Smooth muscle cell (in vitro differentiated cells): ENCODE results near the gene TRABD2B. TPM values are rescaled to one million over a fixed set of nuclear protein-coding genes. Genes with fewer than 3 reads are reported as not detected.

ENCODE experiments used
- DNase-seq: peaks from one replicate; lab custom pipeline; 2025; ENCODE audit not compliant: unreplicated experiment; lab: John Stamatoyannopoulos, UW
- H2AFZ ChIP-seq: fragments of 200-600 bp; sonication (generic); 2 replicates; pipeline ENCODE4 v1.6.0; 2016; ENCODE audit warnings: antibody characterized with exemption, low read depth, mild to moderate bottlenecking
- H3F3A ChIP-seq: fragments of 200-600 bp; sonication (generic); 2 replicates; pipeline ENCODE4 v1.6.0; 2017; ENCODE audit warnings: antibody characterized with exemption, low read depth
- H3K27ac ChIP-seq: fragments of 200-600 bp; sonication (generic); 2 replicates; pipeline ENCODE4 v1.5.1; 2016; ENCODE audit warnings: low read depth, mild to moderate bottlenecking
- H3K27me3 ChIP-seq: fragments of 200-600 bp; sonication (generic); 2 replicates; pipeline ENCODE4 v1.6.1; 2016; ENCODE audit warnings: low read depth, mild to moderate bottlenecking
- H3K36me3 ChIP-seq: fragments of 200-600 bp; sonication (generic); 2 replicates; pipeline ENCODE4 v1.5.1; 2016; ENCODE audit warnings: low read depth
- H3K4me1 ChIP-seq: fragments of 200-600 bp; sonication (generic); 2 replicates; pipeline ENCODE4 v1.5.1; 2016; ENCODE audit warnings: low read depth
- H3K4me2 ChIP-seq: fragments of 200-600 bp; sonication (generic); 2 replicates; pipeline ENCODE4 v1.6.0; 2016; ENCODE audit warnings: mild to moderate bottlenecking
- H3K4me3 ChIP-seq: fragments of 200-600 bp; sonication (generic); 2 replicates; pipeline ENCODE4 v1.5.1; 2016; ENCODE audit warnings: mild to moderate bottlenecking
- H3K79me2 ChIP-seq: fragments of 200-600 bp; sonication (generic); 2 replicates; pipeline ENCODE4 v1.6.0; 2016; ENCODE audit warnings: low read depth, mild to moderate bottlenecking
- H3K9ac ChIP-seq: fragments of 200-600 bp; sonication (generic); 2 replicates; pipeline ENCODE4 v1.6.0; 2016; ENCODE audit warnings: low read depth
- H3K9me3 ChIP-seq: fragments of 200-600 bp; sonication (generic); replicated peaks from 2 replicates; pipeline ENCODE4 v1.5.1; 2016; ENCODE audit warnings: low read depth
- H4K20me1 ChIP-seq: fragments of 200-600 bp; sonication (generic); 2 replicates; pipeline ENCODE4 v1.6.0; 2016; ENCODE audit warnings: low read depth
- WGBS: methylation state at CpG from one replicate; pipeline ENCODE4 v1.1.7; 2016; ENCODE audit warnings: low lambda C conversion rate; 5-methylcytosine and 5-hydroxymethylcytosine counted together
- polyA plus RNA-seq: library from polyadenylated mRNA; unstranded; fragments of >200 nt; fragmentation: Nextera tagmentation; extraction: Ambion mirVana; gene quantifications from 2 replicates; pipeline ENCODE4 v1.2.1, GENCODE V29; 2016
- total RNA-seq: library from RNA; depleted of rRNA; stranded (reverse); fragments of >200 nt; gene quantifications from 2 replicates; pipeline ENCODE4 v1.2.3, GENCODE V29; 2014
- TF ChIP-seq, protein P1 (sequence below): fragments of 200-600 bp; sonication (generic); IDR thresholded peaks from 2 replicates; pipeline ENCODE4 v1.5.1; 2017; ENCODE audit warnings: borderline replicate concordance, mild to moderate bottlenecking, antibody characterized with exemption; ENCODE audit not compliant: insufficient read depth, poor library complexity, severe bottlenecking

The TRABD2B gene
- total and polyA plus RNA-seq, 2 experiments from 2014 or later = 0.94 to 4.9 TPM

DNA sequence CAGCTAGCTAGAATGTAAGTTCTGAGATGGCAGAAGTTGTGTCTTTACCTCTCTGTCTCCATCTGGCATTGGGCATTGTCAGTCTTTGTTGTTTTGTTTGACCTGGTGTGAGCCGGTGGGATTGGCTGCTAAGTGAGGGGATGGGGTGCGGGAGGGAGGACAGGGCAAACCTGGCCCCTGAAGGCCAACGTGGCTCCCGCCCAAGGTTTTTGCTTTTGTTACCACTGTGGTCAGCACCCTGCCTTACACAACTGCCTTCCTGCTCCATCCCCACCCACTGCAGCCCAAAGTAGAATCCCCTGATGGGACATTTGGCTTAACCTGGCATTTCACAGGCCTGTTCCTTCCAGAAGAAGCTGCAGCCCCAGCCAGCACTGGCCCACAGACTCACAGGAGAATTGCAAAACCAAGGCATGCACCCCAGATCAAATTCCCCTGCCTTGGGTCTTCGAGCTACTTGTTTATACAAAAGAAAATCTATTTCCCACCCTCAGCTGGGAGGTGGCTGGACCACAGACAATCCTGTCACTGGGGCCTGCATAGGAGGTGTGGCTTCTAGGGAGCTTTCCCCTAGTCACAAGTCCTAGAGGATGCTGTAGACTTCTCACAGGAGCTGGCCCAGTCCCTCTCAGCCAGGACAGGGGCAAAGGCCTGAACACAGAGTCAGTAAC lies 147.5 kb downstream of the TRABD2B start:
- Histone ChIP-seq H3K4me3 (no peak overlapping the region), H2AFZ (no peak overlapping the region), H3K4me1 (no peaks in the 10 kb centered on the region), H4K20me1 (peaks cover 59% of the 10 kb centered on the region), H3K9me3 (no peaks in the 10 kb centered on the region), H3K4me2 (no peak overlapping the region), H3K9ac (no peak overlapping the region), H3K27me3 (no peaks in the 10 kb centered on the region), H3K36me3 (no peaks in the 10 kb centered on the region), H3K27ac (no peak overlapping the region), H3K79me2 (no peaks in the 10 kb centered on the region), H3F3A (no peaks in the 10 kb centered on the region)
- TF ChIP-seq, protein P1, sequence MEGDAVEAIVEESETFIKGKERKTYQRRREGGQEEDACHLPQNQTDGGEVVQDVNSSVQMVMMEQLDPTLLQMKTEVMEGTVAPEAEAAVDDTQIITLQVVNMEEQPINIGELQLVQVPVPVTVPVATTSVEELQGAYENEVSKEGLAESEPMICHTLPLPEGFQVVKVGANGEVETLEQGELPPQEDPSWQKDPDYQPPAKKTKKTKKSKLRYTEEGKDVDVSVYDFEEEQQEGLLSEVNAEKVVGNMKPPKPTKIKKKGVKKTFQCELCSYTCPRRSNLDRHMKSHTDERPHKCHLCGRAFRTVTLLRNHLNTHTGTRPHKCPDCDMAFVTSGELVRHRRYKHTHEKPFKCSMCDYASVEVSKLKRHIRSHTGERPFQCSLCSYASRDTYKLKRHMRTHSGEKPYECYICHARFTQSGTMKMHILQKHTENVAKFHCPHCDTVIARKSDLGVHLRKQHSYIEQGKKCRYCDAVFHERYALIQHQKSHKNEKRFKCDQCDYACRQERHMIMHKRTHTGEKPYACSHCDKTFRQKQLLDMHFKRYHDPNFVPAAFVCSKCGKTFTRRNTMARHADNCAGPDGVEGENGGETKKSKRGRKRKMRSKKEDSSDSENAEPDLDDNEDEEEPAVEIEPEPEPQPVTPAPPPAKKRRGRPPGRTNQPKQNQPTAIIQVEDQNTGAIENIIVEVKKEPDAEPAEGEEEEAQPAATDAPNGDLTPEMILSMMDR = no peak
- 90% methylated on average over 5 of the region's 5 CpGs for WGBS
- DNase-seq = no peak

DNA sequence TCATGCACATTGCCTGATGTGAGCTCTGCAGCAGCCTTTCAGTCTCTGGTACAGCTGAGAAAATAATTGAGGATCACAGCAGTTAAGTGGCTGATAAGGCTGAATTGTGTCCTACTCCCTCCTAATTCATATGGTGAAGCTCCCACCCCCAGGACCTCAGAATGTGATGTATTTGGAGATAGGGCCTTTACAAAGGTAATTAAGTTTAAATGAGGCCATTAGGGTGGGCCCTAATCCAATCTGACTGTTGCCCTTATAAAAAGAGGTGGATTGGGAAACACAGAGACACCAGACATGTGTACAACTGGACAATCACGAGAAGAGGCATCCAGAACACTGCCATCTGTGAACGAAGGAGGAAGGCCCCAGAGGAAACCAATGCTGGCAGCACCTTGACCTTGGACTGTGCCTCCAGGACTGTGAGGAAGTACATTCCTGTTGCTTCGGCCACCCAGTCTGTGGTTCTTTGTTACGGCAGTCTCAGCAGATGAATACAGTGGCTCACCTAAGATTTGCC lies 148.1 kb downstream of the TRABD2B start:
- Histone ChIP-seq H3K9ac (no peak overlapping the region), H3K27me3 (no peaks in the 10 kb centered on the region), H3K27ac (no peak overlapping the region), H3F3A (no peaks in the 10 kb centered on the region), H2AFZ (no peak overlapping the region), H3K79me2 (no peaks in the 10 kb centered on the region), H3K4me1 (no peaks in the 10 kb centered on the region), H3K4me3 (no peak overlapping the region), H3K9me3 (no peaks in the 10 kb centered on the region), H3K36me3 (no peaks in the 10 kb centered on the region), H3K4me2 (no peak overlapping the region), H4K20me1 (peaks cover 57% of the 10 kb centered on the region)
- DNase-seq = no peak
- 88% methylated on average over 4 of the region's 4 CpGs for WGBS
- TF ChIP-seq, protein P1 = no peak

DNA sequence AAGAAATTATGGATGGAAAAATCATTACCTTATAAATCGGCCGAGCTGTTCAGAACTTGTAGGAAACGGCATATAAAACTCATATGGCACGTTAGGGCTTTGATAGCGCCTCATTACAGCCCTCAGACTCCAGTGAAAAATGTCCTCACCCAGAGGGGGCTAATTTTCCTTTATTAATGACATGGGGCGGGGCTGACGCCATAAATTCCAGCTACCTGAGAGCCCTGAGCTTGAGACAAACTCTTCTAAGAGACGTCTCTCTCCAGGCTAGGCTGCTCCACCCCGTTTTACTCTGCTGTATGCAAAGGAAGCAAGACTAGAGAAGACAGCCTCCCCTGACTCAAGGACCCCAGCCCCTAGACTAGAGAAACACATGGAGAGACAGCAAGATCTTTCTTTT lies 149.4 kb downstream of the TRABD2B start:
- H3K4me1 ChIP-seq = no peaks in the 10 kb centered on the region
- 93% methylated on average over 9 of the region's 9 CpGs for WGBS
- H3K4me3 ChIP-seq = no peak overlapping the region
- H3K36me3 ChIP-seq = no peaks in the 10 kb centered on the region
- H4K20me1 ChIP-seq = peaks cover 62% of the 10 kb centered on the region
- no peak overlapping the region for H3K9ac ChIP-seq
- H3F3A ChIP-seq = no peaks in the 10 kb centered on the region
- no peaks in the 10 kb centered on the region for H3K79me2 ChIP-seq
- DNase-seq = no peak
- no peak overlapping the region for H2AFZ ChIP-seq
- no peaks in the 10 kb centered on the region for H3K27me3 ChIP-seq
- H3K27ac ChIP-seq = no peak overlapping the region
- H3K4me2 ChIP-seq = no peak overlapping the region
- H3K9me3 ChIP-seq = no peaks in the 10 kb centered on the region
- TF ChIP-seq, protein P1 = no peak

DNA sequence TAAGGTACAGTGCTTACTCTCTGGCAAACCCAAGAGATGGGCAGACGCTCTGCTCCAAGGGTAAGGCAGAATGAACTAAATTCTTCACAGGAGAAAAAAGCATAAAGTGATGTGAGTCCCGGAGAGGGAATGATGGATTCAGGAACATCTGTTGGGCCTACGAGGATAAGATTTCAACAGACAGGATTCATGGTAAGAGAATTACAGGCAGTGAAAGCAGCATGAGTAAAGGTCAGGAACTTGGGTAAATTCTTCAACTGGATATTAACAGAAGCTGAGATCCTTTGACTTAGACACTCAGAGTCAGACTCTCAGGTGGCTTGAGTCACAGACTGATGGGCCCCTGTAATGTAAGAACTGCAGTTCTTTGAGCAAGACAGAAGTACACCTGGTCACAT lies 152.6 kb downstream of the TRABD2B start:
- H2AFZ ChIP-seq = no peak overlapping the region
- no peak overlapping the region for H3K27ac ChIP-seq
- H3K9me3 ChIP-seq = no peaks in the 10 kb centered on the region
- TF ChIP-seq, protein P1 = no peak
- no peak overlapping the region for H3K4me3 ChIP-seq
- no peaks in the 10 kb centered on the region for H3K36me3 ChIP-seq
- no peak overlapping the region for H3K4me2 ChIP-seq
- H3K9ac ChIP-seq = no peak overlapping the region
- H3K27me3 ChIP-seq = no peaks in the 10 kb centered on the region
- H3K79me2 ChIP-seq = no peaks in the 10 kb centered on the region
- no peaks in the 10 kb centered on the region for H3K4me1 ChIP-seq
- WGBS = 98% methylated on average over 3 of the region's 3 CpGs
- DNase-seq = no peak
- H4K20me1 ChIP-seq = peaks cover 68% of the 10 kb centered on the region
- no peaks in the 10 kb centered on the region for H3F3A ChIP-seq
